ENCODE measurements around the gene TMUB1.

TMUB1 gene

DNA sequence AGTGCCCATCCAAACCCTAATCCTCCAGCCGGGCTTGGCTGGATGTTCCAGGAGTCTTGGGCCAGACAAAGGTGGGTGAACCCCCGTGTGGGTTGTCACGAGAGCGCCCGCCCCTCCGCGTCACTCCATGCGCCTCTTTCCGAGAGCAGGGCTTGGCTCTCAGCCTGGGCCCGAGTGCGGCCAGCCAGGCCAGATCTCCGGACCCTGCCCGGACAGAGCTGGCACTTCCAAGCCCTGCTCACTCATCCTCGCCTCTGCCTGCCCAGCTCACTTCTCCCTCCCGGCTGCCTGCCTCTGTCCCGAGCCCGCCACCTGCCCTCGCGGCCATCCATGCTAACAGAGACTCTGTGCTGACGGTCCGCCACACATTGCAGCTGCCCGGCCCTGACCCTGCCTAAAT, 37.6 kb upstream of the TMUB1 start:
- DNase-seq: no peak

DNA sequence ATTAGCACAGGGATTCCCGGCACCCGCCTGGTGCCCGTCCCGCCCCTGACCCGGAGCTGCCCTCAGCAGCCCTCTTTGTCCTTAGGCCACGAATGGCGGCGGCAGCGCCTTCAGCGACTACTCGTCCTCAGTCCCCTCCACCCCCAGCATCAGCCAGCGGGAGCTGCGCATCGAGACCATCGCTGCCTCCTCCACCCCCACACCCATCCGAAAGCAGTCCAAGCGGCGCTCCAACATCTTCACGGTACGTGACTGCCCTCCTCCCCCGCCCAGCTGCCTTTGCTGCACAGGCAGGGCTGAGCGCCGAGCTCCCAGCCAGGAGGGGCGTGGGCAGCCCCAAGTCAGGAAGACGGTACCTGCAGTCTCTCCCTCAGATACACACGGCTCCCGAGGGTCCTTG, 36.6 kb upstream of the TMUB1 start:
- DNase-seq: no peak

GRCh38 chr7:151119055-151119415, 35.7 kb upstream of the TMUB1 start:
- DNase-seq: no peak

- DNase-seq: no peak
Measured at GRCh38 chr7:151118108-151119054, 35.1 kb upstream of the TMUB1 start.

DNA sequence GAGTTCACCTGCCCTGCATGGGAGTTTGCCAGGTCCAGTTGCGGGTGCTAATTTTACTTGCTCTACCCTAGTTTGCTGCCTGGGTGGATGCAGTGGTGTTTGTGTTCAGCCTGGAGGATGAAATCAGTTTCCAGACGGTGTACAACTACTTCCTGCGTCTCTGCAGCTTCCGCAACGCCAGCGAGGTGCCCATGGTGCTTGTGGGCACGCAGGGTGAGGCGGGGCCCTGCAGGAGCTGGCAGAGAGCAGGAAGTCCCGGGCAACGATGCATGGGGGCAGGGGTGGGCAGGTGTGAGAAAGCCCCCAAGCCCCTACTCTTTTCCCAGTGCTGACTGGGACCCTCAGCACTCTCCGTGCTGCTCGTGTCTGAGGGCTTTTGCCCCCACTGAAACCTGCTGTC, 34.3 kb upstream of the TMUB1 start:
- DNase-seq: no peak

DNA sequence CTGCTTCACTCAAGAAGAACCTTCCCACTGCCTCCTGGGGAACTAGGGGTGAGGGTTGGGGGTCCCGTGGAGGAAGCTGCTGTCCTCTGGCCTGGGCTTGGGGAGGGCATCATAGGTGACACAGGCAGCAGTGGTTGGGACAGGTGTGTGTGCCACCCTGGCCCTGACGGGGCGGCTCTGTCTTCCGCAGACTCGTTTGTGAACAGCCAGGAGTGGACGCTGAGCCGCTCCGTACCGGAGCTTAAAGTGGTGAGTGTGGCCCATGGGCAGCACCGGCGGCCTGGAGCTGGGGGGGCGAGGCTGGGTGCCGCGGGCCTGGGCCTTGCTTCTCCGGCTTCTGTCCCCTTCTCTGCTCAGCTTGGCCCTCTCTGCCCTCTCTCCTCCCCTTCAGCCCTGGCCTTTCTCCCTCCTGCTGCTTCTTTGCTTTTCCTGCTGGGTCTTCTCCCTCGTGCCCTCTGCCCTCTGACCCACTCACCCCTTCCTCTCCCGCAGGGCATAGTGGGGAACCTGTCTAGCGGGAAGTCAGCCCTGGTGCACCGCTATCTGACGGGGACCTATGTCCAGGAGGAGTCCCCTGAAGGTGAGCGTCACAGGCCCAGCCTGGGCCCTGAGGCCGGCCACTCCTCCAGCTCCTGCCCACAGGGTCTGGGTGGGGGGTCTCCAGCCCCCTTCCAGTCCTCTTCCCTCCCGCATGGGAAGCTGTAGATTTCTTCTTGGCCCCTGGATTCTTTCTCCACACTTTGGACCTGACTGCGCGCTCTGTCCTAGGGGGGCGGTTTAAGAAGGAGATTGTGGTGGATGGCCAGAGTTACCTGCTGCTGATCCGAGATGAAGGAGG, 33.5 kb upstream of the TMUB1 start:
- DNase-seq: no peak

DNA sequence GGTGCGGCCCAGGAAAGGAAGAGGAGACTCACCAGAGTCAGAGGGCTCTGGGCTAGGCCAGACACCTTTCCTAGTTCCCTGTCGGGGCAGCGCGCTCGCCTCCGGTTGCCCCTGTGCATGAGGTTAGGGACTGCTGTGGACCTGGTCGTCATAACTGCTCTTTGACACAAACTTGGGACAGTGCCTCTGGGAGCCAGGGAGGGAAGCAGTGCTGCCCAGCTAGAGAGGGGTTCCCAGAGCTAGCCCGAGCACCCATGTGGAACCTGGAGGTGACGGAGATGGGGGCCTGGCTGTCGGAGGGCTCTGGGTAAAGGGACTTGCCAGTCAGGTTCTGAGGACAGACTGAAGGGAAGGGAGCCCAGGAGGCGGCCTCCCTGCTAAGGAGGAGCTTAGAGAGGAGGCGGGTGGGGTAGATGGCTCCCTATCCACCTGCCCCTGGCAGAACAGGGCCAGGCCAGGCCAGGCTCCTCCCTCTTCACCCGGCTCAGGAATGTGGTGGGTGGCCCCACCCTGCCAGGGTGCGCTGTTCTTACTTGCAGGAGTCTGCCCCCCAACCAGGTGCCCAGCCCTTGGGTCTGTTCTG, 32.6 kb upstream of the TMUB1 start:
- no peak for DNase-seq

- no peak for DNase-seq
Measured at GRCh38 chr7:151115121-151115835, 32.0 kb upstream of the TMUB1 start.

DNA sequence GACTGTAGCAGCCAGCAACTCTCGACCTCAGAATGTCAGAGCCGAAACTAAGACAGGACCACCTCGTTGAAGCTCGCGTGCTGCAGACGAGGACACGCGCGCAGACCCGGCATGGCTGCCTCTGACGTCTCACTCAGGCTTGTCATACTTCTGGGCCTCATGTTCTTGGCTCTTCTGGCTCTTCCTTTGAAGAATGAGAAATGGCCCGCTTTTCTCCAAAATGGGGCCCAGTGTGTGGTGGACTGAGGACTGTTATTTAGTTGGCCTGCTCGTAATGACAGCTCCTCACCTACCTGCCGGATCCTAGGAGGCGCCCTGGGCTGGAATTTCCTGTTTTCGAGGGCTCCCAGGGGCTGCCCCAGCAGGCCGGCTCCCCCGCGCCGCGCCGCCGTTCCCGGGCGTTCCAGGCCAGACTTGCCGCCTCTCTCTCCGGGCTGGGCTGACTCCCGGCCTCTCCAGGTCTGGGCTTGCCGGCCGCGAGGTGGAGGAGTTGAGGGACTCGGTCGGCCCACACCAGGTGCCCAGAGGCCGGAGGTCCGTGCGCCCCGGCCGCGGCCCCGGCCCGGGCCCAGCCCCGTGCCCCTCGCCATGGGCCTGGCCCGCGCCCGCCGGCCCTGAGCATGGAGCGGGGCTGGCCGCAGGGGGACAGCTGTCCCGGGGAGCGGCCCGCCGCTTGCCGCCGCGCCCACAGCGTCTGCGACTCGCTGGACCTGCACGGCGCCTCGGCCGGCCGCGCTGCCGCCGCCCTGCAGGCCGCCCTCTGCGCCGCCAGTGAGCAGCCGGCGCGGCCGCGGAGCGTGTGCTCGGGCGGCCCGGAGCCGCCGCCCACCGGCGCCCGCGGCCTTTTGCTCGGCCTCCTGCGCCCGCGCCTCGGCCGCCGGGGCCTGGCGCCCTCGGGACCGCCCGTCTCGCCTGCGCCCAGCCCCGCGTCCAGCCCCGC, 31.1 kb upstream of the TMUB1 start:
- no peak for DNase-seq

DNA sequence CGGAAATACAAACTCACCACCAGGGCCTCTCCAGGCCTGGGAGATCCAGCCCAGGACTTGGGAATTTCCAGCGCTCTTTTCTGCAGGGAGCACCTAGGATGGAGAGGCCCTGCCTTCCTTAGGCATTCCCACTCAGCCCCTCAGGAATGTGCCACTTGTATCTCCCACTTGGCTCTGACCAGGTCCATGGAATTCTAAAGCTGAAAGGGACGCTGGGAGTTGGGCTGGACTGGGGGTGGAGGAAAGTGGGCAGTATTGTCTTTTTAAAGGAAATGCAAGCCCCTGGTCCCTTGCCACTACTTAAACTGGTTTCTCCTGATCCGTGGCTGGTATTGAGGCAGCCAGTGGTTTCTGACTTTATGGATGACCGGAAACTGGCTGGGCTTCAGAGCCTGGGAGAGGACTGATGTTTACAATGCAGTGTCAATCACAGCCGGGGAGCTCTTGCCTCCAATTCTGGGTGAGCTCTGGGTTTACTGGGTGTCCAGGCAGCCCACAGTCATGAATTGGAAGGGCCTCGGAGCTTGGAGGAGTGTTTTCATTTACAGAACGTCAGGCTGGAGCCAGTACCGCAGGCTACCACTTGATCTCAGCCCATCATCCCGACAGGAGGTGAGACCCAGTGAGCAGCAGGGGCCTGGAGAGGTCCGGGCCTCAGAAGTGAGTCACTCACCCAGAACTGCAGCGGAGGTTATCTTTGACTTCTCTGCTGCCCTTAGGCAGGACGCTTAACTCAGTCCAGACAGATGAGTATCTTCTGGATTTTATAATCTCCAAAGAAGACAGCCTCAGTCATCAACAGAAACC, 30.3 kb upstream of the TMUB1 start:
- no peak for DNase-seq

GRCh38 chr7:151110941-151111645, 27.8 kb upstream of the TMUB1 start:
- peak; percentile 9 for DNase-seq

GRCh38 chr7:151110236-151110940, 27.1 kb upstream of the TMUB1 start:
- DNase-seq: no peak

- DNase-seq: no peak
Measured at GRCh38 chr7:151109094-151110048, 26.1 kb upstream of the TMUB1 start.

DNA sequence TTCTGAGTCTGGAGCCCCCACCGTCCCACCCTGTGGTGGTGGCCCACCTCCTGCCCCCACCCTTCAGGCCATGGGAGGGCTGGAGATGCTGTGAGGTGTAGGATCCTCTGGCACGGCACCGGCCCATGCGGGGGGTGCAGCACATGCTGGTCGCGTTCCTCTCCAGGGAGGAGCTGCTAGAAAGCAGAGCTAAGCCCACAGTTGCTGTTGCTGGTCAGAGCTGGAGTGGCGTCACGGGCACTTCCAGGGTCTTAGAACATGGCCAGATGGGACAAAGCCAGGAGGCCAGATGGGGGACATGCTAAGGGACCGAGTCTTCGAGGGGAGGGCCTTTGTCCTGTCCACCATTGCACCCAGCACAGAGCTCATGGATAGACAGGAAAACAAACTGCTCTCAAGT, 24.6 kb upstream of the TMUB1 start:
- no peak for DNase-seq

DNA sequence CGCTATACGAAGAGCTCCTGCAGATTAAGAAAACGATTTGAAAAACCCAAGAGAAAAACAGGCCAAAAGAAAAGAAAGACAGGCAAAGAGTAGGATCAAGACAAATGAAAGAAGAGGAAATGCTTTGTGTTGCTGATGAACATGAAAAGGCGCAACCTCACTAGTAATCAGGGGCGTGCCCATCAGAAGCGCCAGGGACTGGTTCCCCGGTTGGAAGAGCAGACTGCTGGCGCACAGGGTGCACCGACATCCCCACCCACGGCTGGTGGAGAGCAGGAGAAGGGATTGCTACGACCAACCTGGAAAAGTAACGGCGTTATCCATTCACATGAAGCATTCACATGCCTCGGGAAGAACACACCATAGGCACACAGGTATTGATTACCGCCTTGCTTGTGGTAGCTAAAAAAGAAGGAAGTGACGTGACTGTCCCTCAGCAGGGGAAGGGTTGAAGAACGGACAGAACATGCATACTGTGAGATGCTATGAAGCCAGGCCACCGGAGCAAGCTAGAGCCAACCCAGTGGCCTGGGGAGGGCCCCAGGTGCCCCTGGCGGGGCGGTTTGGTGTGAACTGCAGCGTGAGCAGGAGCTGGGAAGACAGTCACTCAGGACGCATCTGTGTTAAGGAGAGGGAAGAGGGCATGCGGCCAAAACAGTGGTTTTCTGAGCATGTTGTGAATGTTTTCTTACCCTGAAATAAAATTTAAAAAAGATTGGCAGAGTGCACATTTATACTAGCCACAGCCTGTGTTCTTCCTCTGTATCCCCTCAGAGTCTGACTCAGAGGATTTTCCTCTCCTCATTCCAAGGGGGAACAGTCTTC, 21.3 kb upstream of the TMUB1 start:
- DNase-seq: no peak

- no peak for DNase-seq
Measured at GRCh38 chr7:151103973-151104372, 20.7 kb upstream of the TMUB1 start.

DNA sequence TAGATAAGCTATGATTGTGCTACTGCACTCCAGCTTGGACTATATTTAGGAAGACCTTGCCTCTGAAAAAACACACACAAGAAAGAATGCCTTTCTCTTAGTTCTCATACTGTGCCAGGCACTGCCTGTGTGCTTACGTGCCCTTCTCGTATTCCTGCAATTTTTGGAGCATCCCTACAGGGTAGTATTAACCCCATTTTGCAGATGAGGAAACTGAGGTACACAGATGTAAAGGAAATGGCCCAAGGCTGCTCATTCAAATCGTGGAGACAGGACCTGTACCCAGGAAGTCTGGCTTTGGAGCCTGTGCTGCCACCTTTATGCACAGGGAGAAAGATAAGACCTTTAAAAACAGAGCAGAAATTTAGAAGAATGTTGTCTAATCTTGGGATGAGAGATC, 19.7 kb upstream of the TMUB1 start:
- DNase-seq: no peak

Measured in NCI-H1105 (cell line).